Stimulated activated CD4-positive, alpha-beta T cell treated with anti-CD3 and anti-CD28 coated beads, Interleukin-12 subunit alpha, Interleukin-12 subunit beta, amount 100 ng/mL, for 48 hours (primary cell): Measurements from ENCODE around the gene FCER2.

Experiments
- DNase-seq, 3 donors: peaks; one replicate each; pipeline ENCODE4 v3.0.0-alpha.2; 2020; ENCODE audit warnings: low read depth in 2 of 3, low spot score in 1 of 3

FCER2 gene

GRCh38 chr19:7679771-7680605 lies 21.9 kb downstream of the FCER2 start:
- no peak for DNase-seq

- peak; percentile 41 to 55 (median 49) for DNase-seq
These were observed 22.8 kb downstream of the FCER2 start for GRCh38 chr19:7678971-7679751.

- DNase-seq, result no peak
These were observed 24.1 kb downstream of the FCER2 start for GRCh38 chr19:7677669-7678311.

GRCh38 chr19:7676854-7677253 lies 25.1 kb downstream of the FCER2 start, which contains the start of gene MCEMP1:
Gene MCEMP1, plus strand, starts transcription at chr19:7677090. Its CDS starts 31 bp downstream, at chr19:7677121.
- no peak for DNase-seq

GRCh38 chr19:7676376-7676775 lies 25.6 kb downstream of the FCER2 start:
- DNase-seq, result no peak

- no peak for DNase-seq
These were observed 27.6 kb downstream of the FCER2 start for GRCh38 chr19:7674010-7675005.

GRCh38 chr19:7672522-7672921 lies 29.4 kb downstream of the FCER2 start:
- DNase-seq, result no peak

GRCh38 chr19:7670790-7671189 lies 31.1 kb downstream of the FCER2 start:
- DNase-seq, result no peak

- no peak for DNase-seq
These were observed 31.7 kb downstream of the FCER2 start for GRCh38 chr19:7670150-7670783.

GRCh38 chr19:7669641-7670040 lies 32.3 kb downstream of the FCER2 start:
- DNase-seq, result no peak

- no peak for DNase-seq
These were observed 33.1 kb downstream of the FCER2 start, which contains the start of gene RETN for GRCh38 chr19:7668842-7669241. Gene RETN, plus strand, starts transcription at chr19:7669049. Its CDS starts 278 bp downstream, at chr19:7669327.

GRCh38 chr19:7665076-7665475 lies 36.9 kb downstream of the FCER2 start:
- DNase-seq, result no peak

GRCh38 chr19:7663706-7664105 lies 38.2 kb downstream of the FCER2 start:
- DNase-seq, result no peak

GRCh38 chr19:7662657-7663056 lies 39.3 kb downstream of the FCER2 start:
- DNase-seq, result no peak

GRCh38 chr19:7661744-7662538 lies 40.0 kb downstream of the FCER2 start:
- DNase-seq, result no peak

GRCh38 chr19:7658219-7658686 lies 43.7 kb downstream of the FCER2 start:
- peak in 2 of 3 donors; percentile 32 to 36 for DNase-seq

- no peak for DNase-seq
These were observed 44.7 kb downstream of the FCER2 start for GRCh38 chr19:7657131-7657751.

GRCh38 chr19:7655581-7655980 lies 46.4 kb downstream of the FCER2 start:
- DNase-seq, result no peak
